ENCODE data around the gene SVIL.
"Not testable (repeated sequence)": the region's sequence is repeated elsewhere in the genome, so short reads cannot be mapped to it uniquely, and the experiment has no call there.

The SVIL gene

GRCh38 chr10:29583674-29584073 is 51.1 kb downstream of the SVIL start:
- H3K36me3 ChIP-seq (ENCODE audit: insufficient read depth, low read length), result no peaks in the 10 kb centered on the region
- no peaks in the 10 kb centered on the region for H3K4me1 ChIP-seq (ENCODE audit: control insufficient read depth, insufficient read depth, low read length)
- H3K9ac ChIP-seq (ENCODE audit: low read depth, low read length), result no peak overlapping the region
- no peaks in the 10 kb centered on the region for H3K27me3 ChIP-seq (ENCODE audit: control insufficient read depth, insufficient read depth, low read length)
- no peak overlapping the region for H3K4me3 ChIP-seq (ENCODE audit: low read length)
- no peak overlapping the region for H3K4me2 ChIP-seq (ENCODE audit: low read length)
- no peaks in the 10 kb centered on the region for H3K9me3 ChIP-seq (replicated peaks; ENCODE audit: low read length)

GRCh38 chr10:29582769-29583168 is 52.0 kb downstream of the SVIL start:
- not testable (repeated sequence) for H3K9ac ChIP-seq (ENCODE audit: low read depth, low read length); H3K4me3 ChIP-seq (ENCODE audit: low read length); H3K9me3 ChIP-seq (replicated peaks; ENCODE audit: low read length); H3K36me3 ChIP-seq (ENCODE audit: insufficient read depth, low read length); H3K27me3 ChIP-seq (ENCODE audit: control insufficient read depth, insufficient read depth, low read length); H3K4me1 ChIP-seq (ENCODE audit: control insufficient read depth, insufficient read depth, low read length); H3K4me2 ChIP-seq (ENCODE audit: low read length)

- H3K36me3 ChIP-seq (ENCODE audit: insufficient read depth, low read length), result no peaks in the 10 kb centered on the region
- H3K4me2 ChIP-seq (ENCODE audit: low read length), result no peak overlapping the region
- H3K9me3 ChIP-seq (replicated peaks; ENCODE audit: low read length), result no peaks in the 10 kb centered on the region
- H3K4me3 ChIP-seq (ENCODE audit: low read length), result no peak overlapping the region
- no peaks in the 10 kb centered on the region for H3K27me3 ChIP-seq (ENCODE audit: control insufficient read depth, insufficient read depth, low read length)
- no peaks in the 10 kb centered on the region for H3K4me1 ChIP-seq (ENCODE audit: control insufficient read depth, insufficient read depth, low read length)
- no peak overlapping the region for H3K9ac ChIP-seq (ENCODE audit: low read depth, low read length)
Observed at GRCh38 chr10:29579455-29579970, 55.3 kb downstream of the SVIL start.

- no peaks in the 10 kb centered on the region for H3K36me3 ChIP-seq (ENCODE audit: insufficient read depth, low read length)
- no peak overlapping the region for H3K4me3 ChIP-seq (ENCODE audit: low read length)
- no peaks in the 10 kb centered on the region for H3K27me3 ChIP-seq (ENCODE audit: control insufficient read depth, insufficient read depth, low read length)
- no peak overlapping the region for H3K9ac ChIP-seq (ENCODE audit: low read depth, low read length)
- no peak overlapping the region for H3K4me2 ChIP-seq (ENCODE audit: low read length)
- H3K9me3 ChIP-seq (replicated peaks; ENCODE audit: low read length), result no peaks in the 10 kb centered on the region
- no peaks in the 10 kb centered on the region for H3K4me1 ChIP-seq (ENCODE audit: control insufficient read depth, insufficient read depth, low read length)
Observed at GRCh38 chr10:29578457-29578856, 56.3 kb downstream of the SVIL start.

GRCh38 chr10:29576681-29577080 is 58.1 kb downstream of the SVIL start:
- Histone ChIP-seq H3K9me3 (replicated peaks; ENCODE audit: low read length) (no peaks in the 10 kb centered on the region), H3K36me3 (ENCODE audit: insufficient read depth, low read length) (no peaks in the 10 kb centered on the region), H3K27me3 (ENCODE audit: control insufficient read depth, insufficient read depth, low read length) (no peaks in the 10 kb centered on the region), H3K4me1 (ENCODE audit: control insufficient read depth, insufficient read depth, low read length) (no peaks in the 10 kb centered on the region), H3K9ac (ENCODE audit: low read depth, low read length) (no peak overlapping the region), H3K4me3 (ENCODE audit: low read length) (no peak overlapping the region), H3K4me2 (ENCODE audit: low read length) (no peak overlapping the region)

GRCh38 chr10:29575098-29575455 is 59.7 kb downstream of the SVIL start:
- H3K9me3 ChIP-seq (replicated peaks; ENCODE audit: low read length), result no peaks in the 10 kb centered on the region
- no peak overlapping the region for H3K4me2 ChIP-seq (ENCODE audit: low read length)
- no peak overlapping the region for H3K4me3 ChIP-seq (ENCODE audit: low read length)

GRCh38 chr10:29574212-29575097 is 60.3 kb downstream of the SVIL start:
- not testable (repeated sequence) for H3K4me3 ChIP-seq (ENCODE audit: low read length)

More at GRCh38 chr10:29575098-29575455, 59.7 kb downstream of the SVIL start:
- Histone ChIP-seq H3K4me1 (ENCODE audit: control insufficient read depth, insufficient read depth, low read length) (no peaks in the 10 kb centered on the region), H3K27me3 (ENCODE audit: control insufficient read depth, insufficient read depth, low read length) (no peaks in the 10 kb centered on the region), H3K9ac (ENCODE audit: low read depth, low read length) (no peak overlapping the region), H3K36me3 (ENCODE audit: insufficient read depth, low read length) (no peaks in the 10 kb centered on the region)

GRCh38 chr10:29570248-29570647 is 64.5 kb downstream of the SVIL start:
- not testable (repeated sequence) for H3K4me2 ChIP-seq (ENCODE audit: low read length); H3K4me3 ChIP-seq (ENCODE audit: low read length); H3K9ac ChIP-seq (ENCODE audit: low read depth, low read length); H3K4me1 ChIP-seq (ENCODE audit: control insufficient read depth, insufficient read depth, low read length); H3K27me3 ChIP-seq (ENCODE audit: control insufficient read depth, insufficient read depth, low read length); H3K36me3 ChIP-seq (ENCODE audit: insufficient read depth, low read length); H3K9me3 ChIP-seq (replicated peaks; ENCODE audit: low read length)

More at GRCh38 chr10:29574212-29575097, 60.3 kb downstream of the SVIL start:
- not testable (repeated sequence) for H3K27me3 ChIP-seq (ENCODE audit: control insufficient read depth, insufficient read depth, low read length); H3K9me3 ChIP-seq (replicated peaks; ENCODE audit: low read length); H3K36me3 ChIP-seq (ENCODE audit: insufficient read depth, low read length); H3K9ac ChIP-seq (ENCODE audit: low read depth, low read length); H3K4me1 ChIP-seq (ENCODE audit: control insufficient read depth, insufficient read depth, low read length); H3K4me2 ChIP-seq (ENCODE audit: low read length)

GRCh38 chr10:29569795-29570194 is 65.0 kb downstream of the SVIL start:
- Histone ChIP-seq H3K27me3 (ENCODE audit: control insufficient read depth, insufficient read depth, low read length) (no peaks in the 10 kb centered on the region), H3K4me1 (ENCODE audit: control insufficient read depth, insufficient read depth, low read length) (no peaks in the 10 kb centered on the region), H3K36me3 (ENCODE audit: insufficient read depth, low read length) (no peaks in the 10 kb centered on the region), H3K9ac (ENCODE audit: low read depth, low read length) (no peak overlapping the region), H3K4me2 (ENCODE audit: low read length) (no peak overlapping the region), H3K4me3 (ENCODE audit: low read length) (no peak overlapping the region), H3K9me3 (replicated peaks; ENCODE audit: low read length) (no peaks in the 10 kb centered on the region)

GRCh38 chr10:29567003-29567402 is 67.8 kb downstream of the SVIL start:
- no peak overlapping the region for H3K9ac ChIP-seq (ENCODE audit: low read depth, low read length)
- no peaks in the 10 kb centered on the region for H3K9me3 ChIP-seq (replicated peaks; ENCODE audit: low read length)
- H3K4me3 ChIP-seq (ENCODE audit: low read length), result no peak overlapping the region
- no peaks in the 10 kb centered on the region for H3K27me3 ChIP-seq (ENCODE audit: control insufficient read depth, insufficient read depth, low read length)
- H3K4me1 ChIP-seq (ENCODE audit: control insufficient read depth, insufficient read depth, low read length), result no peaks in the 10 kb centered on the region
- H3K36me3 ChIP-seq (ENCODE audit: insufficient read depth, low read length), result no peaks in the 10 kb centered on the region
- H3K4me2 ChIP-seq (ENCODE audit: low read length), result no peak overlapping the region

- not testable (repeated sequence) for H3K4me2 ChIP-seq (ENCODE audit: low read length); H3K4me3 ChIP-seq (ENCODE audit: low read length); H3K36me3 ChIP-seq (ENCODE audit: insufficient read depth, low read length); H3K4me1 ChIP-seq (ENCODE audit: control insufficient read depth, insufficient read depth, low read length); H3K9ac ChIP-seq (ENCODE audit: low read depth, low read length); H3K9me3 ChIP-seq (replicated peaks; ENCODE audit: low read length); H3K27me3 ChIP-seq (ENCODE audit: control insufficient read depth, insufficient read depth, low read length)
Observed at GRCh38 chr10:29566209-29566608, 68.6 kb downstream of the SVIL start.

- no peak overlapping the region for H3K9ac ChIP-seq (ENCODE audit: low read depth, low read length)
Observed at GRCh38 chr10:29563420-29564035, 71.2 kb downstream of the SVIL start.

More at GRCh38 chr10:29563420-29564035, 71.2 kb downstream of the SVIL start:
- no peaks in the 10 kb centered on the region for H3K36me3 ChIP-seq (ENCODE audit: insufficient read depth, low read length)
- no peaks in the 10 kb centered on the region for H3K9me3 ChIP-seq (replicated peaks; ENCODE audit: low read length)
- H3K4me1 ChIP-seq (ENCODE audit: control insufficient read depth, insufficient read depth, low read length), result no peaks in the 10 kb centered on the region
- no peaks in the 10 kb centered on the region for H3K27me3 ChIP-seq (ENCODE audit: control insufficient read depth, insufficient read depth, low read length)
- no peak overlapping the region for H3K4me3 ChIP-seq (ENCODE audit: low read length)
- H3K4me2 ChIP-seq (ENCODE audit: low read length), result no peak overlapping the region
